Sigmoid colon (tissue), 4 donors: ENCODE measurements around the gene MOG.

ENCODE experiments used
- CTCF ChIP-seq, 4 experiments: fragments of 450-650 bp in 3 of 4; fragments of 200-600 bp in 1 of 4; IDR thresholded peaks; one replicate each; pipeline ENCODE4 v1.5.1; 2016 to 2019; ENCODE audit warnings: antibody characterized with exemption in 4 of 4, mild to moderate bottlenecking in 3 of 4, moderate library complexity in 2 of 4
- EP300 ChIP-seq, 4 donors: sonication (generic); formaldehyde crosslinking; IDR thresholded peaks; one replicate each; pipeline ENCODE4 v1.6.1; 2017; ENCODE audit warnings: antibody characterized with exemption in 4 of 4
- POLR2A ChIP-seq, 2 donors: fragments of 450-650 bp; IDR thresholded peaks; one replicate each; pipeline ENCODE4 v1.6.1; 2016; ENCODE audit warnings: antibody characterized with exemption in 2 of 2, mild to moderate bottlenecking in 2 of 2, moderate library complexity in 2 of 2
- POLR2AphosphoS5 ChIP-seq, 4 donors: sonication (generic); formaldehyde crosslinking; IDR thresholded peaks; one replicate each; pipeline ENCODE4 v1.6.1; 2017; ENCODE audit warnings: antibody characterized with exemption in 4 of 4

- TF ChIP-seq CTCF (IDR thresholded peaks at IDR 0.05): no peak
- no peak for TF ChIP-seq POLR2A (IDR thresholded peaks at IDR 0.05)
- TF ChIP-seq EP300 (IDR thresholded peaks at IDR 0.05): no peak
- no peak for TF ChIP-seq POLR2AphosphoS5 (IDR thresholded peaks at IDR 0.05)
Observed at GRCh38 chr6:29630315-29630714, 26.6 kb upstream of the MOG start.
